Stimulated activated naive CD8-positive, alpha-beta T cell treated with anti-CD3 and anti-CD28 coated beads, Interleukin-15, Interleukin-2, amounts not matched to agents 100 U/mL and 50 U/mL, for 24 hours (primary cell): ENCODE results near the gene ZNF420.
"Not testable (repeated sequence)": the region's sequence is repeated elsewhere in the genome, so short reads cannot be mapped to it uniquely, and the experiment has no call there.

ENCODE experiments used
- ATAC-seq: fragments of 150-1000 bp; cut with Tn5 transposase; one replicate; pipeline ENCODE4 v1.10.0; 2021
- DNase-seq: peaks from one replicate; pipeline ENCODE4 v3.0.0; 2021

The ZNF420 gene

DNA sequence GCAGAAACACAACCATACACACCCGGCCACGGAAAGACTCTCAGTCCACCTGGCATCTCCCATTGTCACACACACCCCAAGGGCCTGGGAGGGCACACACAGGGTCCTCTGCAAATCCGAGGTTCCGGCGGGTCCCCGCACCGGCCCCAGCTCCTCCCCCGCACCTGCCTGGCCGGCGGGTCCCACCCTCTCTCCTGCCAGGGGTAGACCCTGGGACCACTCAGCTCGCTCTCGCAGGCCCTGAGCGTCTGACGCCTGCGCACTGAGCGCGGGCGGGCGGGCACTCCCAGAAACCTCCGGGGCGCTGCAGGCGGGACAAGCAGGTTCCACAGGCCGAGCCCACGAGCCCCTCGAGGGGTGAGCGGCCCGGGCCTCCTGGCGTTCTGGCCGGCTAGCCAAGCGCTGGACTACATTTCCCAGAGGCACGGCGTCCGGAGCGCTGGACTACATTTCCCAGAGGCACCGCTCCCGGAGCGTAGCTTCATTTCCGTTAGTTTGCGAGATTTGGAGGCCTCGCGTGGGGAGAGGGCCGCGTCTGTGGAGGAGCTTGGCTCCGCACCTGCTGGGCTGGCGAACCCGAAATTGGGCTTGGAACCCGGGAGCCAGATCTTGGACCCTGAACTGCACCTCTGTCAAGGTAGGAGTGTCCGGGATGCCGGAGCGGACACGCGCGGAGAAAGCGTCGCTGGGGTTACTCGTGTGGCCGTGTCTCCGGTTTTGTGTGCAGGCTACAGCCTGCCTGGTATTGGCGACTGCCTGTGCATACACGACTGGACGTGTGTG lies at the start of gene ZNF420:
ZNF420 (plus strand) TSS at position 500 of the 783 bp plus-strand sequence. CDS start 10,686 bp downstream, outside the sequence.
- DNase-seq (peak; percentile 85), ATAC-seq (peak; percentile 98)

GRCh38 chr19:37045140-37045539 lies 33.1 kb upstream of the ZNF420 start:
- DNase-seq (no peak), ATAC-seq (no peak)

DNA sequence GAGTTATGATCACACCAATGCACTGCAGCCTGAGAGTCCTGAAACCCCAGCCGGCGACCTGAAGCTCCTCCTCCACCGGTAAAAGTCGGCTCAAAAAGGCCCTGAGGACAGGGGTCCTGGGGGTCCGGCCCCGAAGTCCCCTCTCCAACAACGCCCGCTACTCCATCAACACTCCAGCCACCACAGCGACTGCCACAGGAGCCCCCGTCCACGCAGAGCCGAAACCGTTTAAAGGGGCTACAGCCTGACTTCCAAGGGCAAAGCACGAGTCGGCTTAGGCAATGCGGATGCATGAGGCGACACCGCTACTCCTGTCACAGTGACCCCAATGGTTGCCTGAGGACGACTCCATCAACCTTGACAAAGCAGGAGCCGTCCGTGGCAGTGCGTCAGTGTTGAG lies 22.9 kb upstream of the ZNF420 start:
- DNase-seq = no peak
- no peak for ATAC-seq

GRCh38 chr19:37056776-37057175 lies 21.5 kb upstream of the ZNF420 start:
- ATAC-seq (no peak), DNase-seq (no peak)

DNA sequence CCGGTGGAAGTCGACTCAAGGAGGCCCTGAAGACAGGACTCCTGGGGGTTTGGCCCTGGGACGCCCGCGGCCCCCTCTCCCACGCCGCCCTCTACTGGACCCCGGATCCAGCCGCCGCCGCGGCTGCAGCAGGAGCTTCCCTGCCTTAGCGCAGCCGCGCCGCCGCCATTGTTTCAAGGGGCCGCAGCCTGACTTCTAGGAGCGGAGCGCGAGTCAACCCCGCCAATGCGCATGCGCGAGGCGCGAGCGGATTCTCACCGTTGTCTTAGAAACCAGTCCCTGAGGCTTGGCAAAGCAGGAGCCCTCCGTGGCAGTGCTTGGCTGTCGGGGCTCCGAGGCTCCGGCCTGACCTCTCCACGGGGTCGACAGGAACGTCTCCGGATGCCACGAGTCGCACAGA lies 19.1 kb upstream of the ZNF420 start:
- DNase-seq (no peak), ATAC-seq (no peak)

- DNase-seq, ATAC-seq: not testable (repeated sequence)
These were observed 13.3 kb upstream of the ZNF420 start for GRCh38 chr19:37064886-37065285.

- ATAC-seq (no peak), DNase-seq (no peak)
These were observed 4.1 kb upstream of the ZNF420 start for GRCh38 chr19:37074111-37074510.

DNA sequence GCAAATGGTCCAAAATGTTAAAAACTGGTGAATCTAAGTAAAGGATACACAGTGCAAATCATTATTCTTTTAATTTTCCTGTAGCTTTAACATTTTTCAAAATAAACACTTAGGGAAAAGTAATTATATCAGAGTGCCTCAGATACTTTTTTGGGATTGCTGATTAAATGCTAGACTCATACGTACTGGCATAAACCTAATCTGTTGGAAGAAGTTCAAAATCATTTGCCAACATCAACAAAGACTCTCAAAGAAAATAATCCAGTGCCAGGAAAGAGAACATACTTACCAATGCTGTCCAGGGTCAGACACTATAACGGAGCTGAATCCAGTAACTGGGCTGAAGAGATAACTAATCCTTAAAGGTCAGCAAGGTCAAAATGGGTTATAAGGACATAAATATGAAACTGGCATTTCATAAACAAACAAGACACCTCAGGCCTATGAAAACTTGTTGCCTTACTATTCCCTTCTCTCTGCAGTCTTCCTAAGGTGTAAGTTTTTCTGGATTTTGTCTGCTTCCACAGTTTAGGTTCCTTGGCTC lies 3.3 kb upstream of the ZNF420 start:
- ATAC-seq (no peak), DNase-seq (no peak)

DNA sequence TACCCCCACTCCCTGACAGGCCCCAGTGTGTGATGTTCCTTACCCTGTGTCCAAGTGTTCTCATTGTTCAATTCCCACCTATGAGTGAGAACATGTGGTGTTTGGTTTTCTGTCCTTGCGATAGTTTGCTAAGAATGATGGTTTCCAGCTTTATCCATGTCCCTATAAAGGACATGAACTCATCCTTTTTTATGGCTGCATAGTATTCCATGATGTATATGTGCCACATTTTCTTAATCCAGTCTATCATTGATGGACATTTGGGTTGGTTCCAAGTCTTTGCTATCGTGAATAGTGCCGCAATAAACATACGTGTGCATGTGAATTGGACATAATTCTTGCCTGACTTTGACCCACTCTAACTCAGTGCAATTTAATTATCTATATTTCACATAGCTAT lies 1.7 kb upstream of the ZNF420 start:
- ATAC-seq, DNase-seq: not testable (repeated sequence)

DNA sequence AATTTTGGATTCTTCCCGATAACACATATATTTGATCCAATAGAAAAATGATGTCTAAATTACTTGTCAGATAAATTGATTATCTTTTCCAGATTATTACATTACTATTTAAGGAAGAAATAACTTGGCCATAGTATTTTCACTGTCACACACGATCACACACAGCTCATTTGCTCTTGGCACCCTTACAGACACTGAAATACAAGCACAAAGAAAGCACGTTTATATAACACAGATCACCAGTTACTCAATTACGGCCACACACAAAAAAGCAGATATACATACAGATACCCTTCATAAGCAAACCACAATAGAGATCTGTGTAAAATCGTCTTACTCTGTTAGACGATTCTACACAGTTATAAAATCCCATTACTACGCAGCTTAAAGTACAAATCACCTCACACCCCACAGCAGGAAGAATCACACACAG lies 716 bp upstream of the ZNF420 start:
- ATAC-seq (no peak), DNase-seq (no peak)

DNA sequence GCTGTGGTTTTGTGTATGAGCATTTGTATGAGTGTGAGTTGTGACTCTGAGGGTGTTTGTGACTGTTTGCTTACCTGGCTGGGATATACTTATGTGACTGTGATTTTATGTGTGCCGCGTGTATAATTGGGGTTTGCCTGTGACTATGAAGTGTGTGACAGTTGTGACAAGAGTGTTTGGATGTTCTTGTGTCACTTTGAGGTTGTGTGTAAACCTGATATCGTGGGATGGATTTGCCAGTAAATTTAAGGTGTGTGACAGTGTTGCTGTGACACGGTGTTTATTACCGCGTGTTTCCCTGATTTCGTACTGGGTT lies 442 bp downstream of the ZNF420 start:
- ATAC-seq = no peak

DNA sequence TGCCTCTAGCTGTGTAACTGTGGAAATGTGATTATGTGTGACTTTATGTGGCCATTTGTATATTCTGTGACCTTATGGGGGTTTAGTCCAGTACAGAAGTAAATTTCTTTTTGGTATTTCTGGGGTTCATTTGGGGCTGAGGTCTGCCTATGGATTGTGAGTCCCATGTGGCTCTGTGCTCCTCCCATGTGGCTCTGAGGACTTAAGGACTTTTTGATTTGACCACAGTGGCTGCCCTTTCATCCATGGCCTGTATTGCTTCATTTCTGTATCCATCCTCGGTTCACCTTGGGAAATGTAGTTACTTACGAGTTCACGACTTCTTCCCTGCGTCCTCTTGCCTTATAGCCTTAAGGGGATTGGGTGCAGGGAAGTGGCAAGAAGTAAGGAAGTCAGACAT lies 1.0 kb downstream of the ZNF420 start:
- no peak for ATAC-seq
- no peak for DNase-seq

More for the DNA sequence above, 442 bp downstream of the ZNF420 start:
- no peak for DNase-seq

GRCh38 chr19:37082307-37082706 lies 4.1 kb downstream of the ZNF420 start:
- ATAC-seq = no peak
- DNase-seq = no peak

DNA sequence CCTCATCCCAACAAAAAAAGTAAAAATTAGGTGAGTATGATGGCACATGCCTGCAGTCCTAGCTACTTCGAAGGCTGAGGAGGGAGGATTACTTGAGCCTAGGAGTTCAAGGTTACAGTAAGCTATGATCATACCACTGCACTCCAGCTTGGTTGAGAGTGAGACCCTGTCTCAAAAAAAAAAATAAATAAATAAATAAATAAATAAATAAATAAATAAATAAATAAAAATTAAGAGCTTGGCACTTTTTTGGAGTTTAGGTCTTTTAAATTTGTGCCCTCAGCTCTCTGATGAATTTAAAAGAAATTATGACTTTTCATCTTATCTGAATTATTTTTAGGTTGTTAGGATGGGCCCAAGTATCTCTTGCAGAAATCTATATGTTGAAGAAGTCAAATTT lies 8.9 kb downstream of the ZNF420 start:
- DNase-seq (no peak), ATAC-seq (no peak)

DNA sequence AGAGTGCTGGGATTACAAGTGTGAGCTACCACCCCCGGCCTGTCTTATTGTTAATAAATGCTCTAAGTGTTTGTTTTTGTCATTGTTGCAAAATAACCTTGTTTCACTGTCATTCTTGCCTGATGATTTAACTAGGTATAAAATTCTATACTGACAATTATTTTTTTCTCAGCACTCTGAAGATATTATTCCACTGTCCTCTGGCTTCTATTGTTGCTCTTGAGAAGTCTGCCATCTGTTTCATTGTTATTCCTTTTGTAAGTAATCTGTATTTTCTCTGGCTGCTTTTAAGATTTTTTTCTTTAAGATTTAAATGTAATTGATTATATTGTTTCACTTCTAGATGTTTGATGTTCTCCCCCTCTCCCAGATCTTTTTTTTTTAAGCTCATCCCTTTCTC lies 17.6 kb downstream of the ZNF420 start:
- no peak for ATAC-seq

DNA sequence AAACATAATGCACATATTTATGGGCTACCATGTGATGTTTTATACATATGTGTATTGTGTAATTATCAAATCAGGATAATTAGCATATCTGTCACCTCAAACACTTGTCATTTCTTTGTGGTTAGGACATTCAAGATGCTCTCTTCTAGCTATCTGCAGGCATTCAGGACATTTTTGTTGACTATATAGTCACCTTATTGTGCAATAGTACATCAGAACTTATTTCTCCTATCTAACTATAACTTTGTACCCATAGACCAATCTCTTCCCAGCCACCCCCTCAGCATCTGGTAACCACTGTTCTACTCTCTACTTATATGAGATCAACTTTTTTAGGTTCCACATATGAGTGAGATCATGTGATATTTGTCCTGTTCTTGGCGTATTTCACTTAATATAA lies 20.3 kb downstream of the ZNF420 start:
- DNase-seq (no peak), ATAC-seq (no peak)

More for the DNA sequence above, 17.6 kb downstream of the ZNF420 start:
- no peak for DNase-seq

DNA sequence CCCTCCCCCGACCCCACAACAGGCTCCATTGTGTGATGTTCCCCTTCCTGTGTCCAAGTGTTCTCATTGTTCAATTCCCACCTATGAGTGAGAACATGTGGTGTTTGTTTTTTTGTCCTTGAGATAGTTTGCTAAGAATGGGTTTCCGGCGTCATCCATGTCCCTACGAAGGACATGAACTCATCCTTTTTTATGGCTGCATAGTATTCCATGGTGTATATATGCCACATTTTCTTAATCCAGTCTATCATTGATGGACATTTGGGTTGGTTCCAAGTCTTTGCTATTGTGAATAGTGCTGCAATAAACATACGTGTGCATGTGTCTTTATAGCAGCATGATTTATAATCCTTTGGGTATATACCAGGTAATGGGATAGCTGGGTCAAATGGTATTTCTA lies 25.9 kb downstream of the ZNF420 start:
- not testable (repeated sequence) for ATAC-seq, DNase-seq

DNA sequence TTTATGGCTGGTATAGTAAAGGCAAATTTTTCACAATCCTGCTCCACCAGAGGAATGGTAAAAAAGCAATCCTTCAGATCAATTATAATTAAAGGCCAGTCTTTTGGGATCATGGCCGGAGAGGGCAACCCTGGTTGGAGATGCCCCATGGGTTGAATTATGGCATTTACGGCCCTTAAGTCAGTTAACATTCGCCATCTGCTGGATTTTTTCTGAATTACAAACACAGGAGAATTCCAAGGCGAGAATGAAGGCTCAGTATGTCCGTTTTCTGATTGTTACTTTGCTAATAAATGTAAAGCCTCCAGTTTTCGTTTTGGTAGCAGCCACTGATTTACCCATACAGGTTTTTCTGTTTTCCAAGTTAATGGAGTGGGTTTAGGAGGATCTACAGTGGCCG lies 33.5 kb downstream of the ZNF420 start:
- not testable (repeated sequence) for DNase-seq, ATAC-seq

- ATAC-seq = no peak
- DNase-seq = no peak
These were observed 35.8 kb downstream of the ZNF420 start for GRCh38 chr19:37114001-37114400.

- ATAC-seq, DNase-seq: not testable (repeated sequence)
These were observed 43.9 kb downstream of the ZNF420 start for GRCh38 chr19:37122093-37122492.

- no peak for DNase-seq
- no peak for ATAC-seq
These were observed 50.0 kb downstream of the ZNF420 start for GRCh38 chr19:37127999-37128820.

- no peak for ATAC-seq
- DNase-seq = no peak
These were observed 50.6 kb downstream of the ZNF420 start for GRCh38 chr19:37128821-37129177.

- DNase-seq = no peak
- ATAC-seq = no peak
These were observed 57.9 kb downstream of the ZNF420 start for GRCh38 chr19:37136111-37136510.
